GM13977 (cell line): ENCODE results near the gene MYO5B.

Experiments used
- DNase-seq: peaks from one replicate; pipeline ENCODE4 v3.0.0; 2012; ENCODE audit warnings: low spot score
- in situ Hi-C: fragments of 300-500 bp; cut with MboI; formaldehyde crosslinking; loops from one replicate; pipeline ENCODE4 v1.12.0; 2022; ENCODE audit warnings: low sequenced_read_pairs, low pct_unique_long_range_greater_than_20kb, mixed read lengths, inconsistent platforms; ENCODE audit not compliant: unreplicated experiment
- TF ChIP-seq, protein P1 (sequence below): IDR thresholded peaks from 2 replicates; pipeline ENCODE4 v1.5.1; 2012; ENCODE audit warnings: mild to moderate bottlenecking, control low read depth; ENCODE audit not compliant: insufficient read depth; ENCODE audit errors: extremely low read depth, missing control alignments

MYO5B gene

GRCh38 chr18:50092245-50092805 is 102.6 kb downstream of the MYO5B start:
- TF ChIP-seq, protein P1, sequence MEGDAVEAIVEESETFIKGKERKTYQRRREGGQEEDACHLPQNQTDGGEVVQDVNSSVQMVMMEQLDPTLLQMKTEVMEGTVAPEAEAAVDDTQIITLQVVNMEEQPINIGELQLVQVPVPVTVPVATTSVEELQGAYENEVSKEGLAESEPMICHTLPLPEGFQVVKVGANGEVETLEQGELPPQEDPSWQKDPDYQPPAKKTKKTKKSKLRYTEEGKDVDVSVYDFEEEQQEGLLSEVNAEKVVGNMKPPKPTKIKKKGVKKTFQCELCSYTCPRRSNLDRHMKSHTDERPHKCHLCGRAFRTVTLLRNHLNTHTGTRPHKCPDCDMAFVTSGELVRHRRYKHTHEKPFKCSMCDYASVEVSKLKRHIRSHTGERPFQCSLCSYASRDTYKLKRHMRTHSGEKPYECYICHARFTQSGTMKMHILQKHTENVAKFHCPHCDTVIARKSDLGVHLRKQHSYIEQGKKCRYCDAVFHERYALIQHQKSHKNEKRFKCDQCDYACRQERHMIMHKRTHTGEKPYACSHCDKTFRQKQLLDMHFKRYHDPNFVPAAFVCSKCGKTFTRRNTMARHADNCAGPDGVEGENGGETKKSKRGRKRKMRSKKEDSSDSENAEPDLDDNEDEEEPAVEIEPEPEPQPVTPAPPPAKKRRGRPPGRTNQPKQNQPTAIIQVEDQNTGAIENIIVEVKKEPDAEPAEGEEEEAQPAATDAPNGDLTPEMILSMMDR: no peak
- DNase-seq: no peak
- in situ Hi-C loops: no loop called here

GRCh38 chr18:50091509-50092244 is 103.3 kb downstream of the MYO5B start:
- TF ChIP-seq, protein P1: no peak
- no peak for DNase-seq
- in situ Hi-C loops: no loop called here

GRCh38 chr18:50090370-50091312 is 104.3 kb downstream of the MYO5B start:
- DNase-seq: no peak
- TF ChIP-seq, protein P1: no peak
- in situ Hi-C loops: no loop called here

DNA sequence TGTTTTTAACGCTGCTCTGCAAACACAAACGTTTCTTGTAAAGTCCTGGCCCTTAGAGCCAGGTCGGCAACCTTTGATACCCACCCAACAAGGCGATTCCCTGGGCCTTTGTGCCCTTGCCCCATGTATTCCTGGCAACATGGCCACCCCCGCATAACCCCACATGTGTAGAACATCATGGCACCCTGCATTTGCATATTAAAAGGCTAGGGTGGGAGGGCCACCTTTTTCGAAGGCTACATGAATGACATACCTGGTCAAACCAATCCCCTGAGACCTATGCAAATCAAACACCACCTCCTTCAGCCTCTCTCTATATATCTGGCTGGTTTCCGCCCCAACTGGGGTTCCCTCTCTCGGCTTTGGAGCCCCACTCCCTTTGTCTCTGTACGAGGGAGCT is 105.2 kb downstream of the MYO5B start:
- in situ Hi-C loops: no loop called here
- DNase-seq: no peak
- TF ChIP-seq, protein P1: no peak

GRCh38 chr18:50083708-50084107 is 111.2 kb downstream of the MYO5B start:
- in situ Hi-C loops: no loop called here
- no peak for DNase-seq
- TF ChIP-seq, protein P1: no peak

DNA sequence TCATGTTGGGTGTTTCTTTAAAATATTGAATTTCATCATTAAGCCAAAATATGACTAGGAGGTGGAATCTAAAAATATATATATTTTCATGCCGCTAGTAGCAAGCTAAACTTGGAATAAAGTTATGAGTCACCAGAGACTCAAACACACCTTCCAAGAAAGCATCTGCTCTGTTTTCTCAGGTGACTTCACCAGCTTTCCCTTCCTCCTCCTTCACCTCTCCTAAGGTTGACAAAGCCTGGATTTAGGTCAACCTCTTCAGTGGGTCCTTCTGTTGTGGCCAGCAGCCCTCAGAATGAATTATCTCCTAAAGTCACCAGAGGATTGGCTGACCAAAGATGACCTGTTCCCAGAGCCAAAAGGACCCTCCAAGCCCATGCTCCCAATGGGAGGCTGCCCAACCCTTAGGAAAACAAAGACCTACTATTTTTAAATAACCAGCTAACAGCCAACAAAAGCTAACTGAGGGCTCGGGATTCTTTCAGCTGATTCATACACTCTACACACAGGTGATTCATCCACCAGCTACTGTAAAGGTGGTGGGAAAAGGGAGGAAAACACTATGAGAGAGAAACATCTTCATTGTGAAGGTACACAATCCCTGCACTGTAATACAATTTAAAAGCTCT is 113.9 kb downstream of the MYO5B start:
- in situ Hi-C loops: no loop called here
- no peak for DNase-seq

More for the DNA sequence above, 113.9 kb downstream of the MYO5B start:
- TF ChIP-seq, protein P1: no peak
